ENCODE results near the gene CCL11.

DNA sequence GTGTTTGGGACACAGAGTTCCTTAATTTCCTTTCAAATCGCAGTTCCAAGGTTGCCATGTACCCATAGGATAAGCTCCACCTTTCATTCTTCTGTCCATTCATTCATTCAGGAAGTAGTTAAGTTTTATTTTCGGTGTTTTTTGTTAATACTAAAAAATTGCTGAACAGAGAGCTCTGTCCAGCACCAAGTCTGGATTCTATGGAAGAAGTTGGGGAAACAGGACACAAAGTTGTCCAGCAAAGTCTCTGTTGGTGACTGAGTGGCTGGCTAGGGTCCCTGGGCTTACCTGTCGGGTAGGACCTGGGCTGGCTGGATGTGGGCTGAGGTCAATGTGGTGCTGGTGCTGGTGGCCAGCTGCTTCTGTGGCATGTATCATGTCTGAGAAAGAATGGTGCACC lies 48.1 kb upstream of the CCL11 start:
- TF ChIP-seq, protein P1, sequence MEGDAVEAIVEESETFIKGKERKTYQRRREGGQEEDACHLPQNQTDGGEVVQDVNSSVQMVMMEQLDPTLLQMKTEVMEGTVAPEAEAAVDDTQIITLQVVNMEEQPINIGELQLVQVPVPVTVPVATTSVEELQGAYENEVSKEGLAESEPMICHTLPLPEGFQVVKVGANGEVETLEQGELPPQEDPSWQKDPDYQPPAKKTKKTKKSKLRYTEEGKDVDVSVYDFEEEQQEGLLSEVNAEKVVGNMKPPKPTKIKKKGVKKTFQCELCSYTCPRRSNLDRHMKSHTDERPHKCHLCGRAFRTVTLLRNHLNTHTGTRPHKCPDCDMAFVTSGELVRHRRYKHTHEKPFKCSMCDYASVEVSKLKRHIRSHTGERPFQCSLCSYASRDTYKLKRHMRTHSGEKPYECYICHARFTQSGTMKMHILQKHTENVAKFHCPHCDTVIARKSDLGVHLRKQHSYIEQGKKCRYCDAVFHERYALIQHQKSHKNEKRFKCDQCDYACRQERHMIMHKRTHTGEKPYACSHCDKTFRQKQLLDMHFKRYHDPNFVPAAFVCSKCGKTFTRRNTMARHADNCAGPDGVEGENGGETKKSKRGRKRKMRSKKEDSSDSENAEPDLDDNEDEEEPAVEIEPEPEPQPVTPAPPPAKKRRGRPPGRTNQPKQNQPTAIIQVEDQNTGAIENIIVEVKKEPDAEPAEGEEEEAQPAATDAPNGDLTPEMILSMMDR (IDR thresholded peaks at IDR 0.05; ENCODE audit: low read length): no peak
- no peak for TF ChIP-seq EZH2phosphoT487 (IDR thresholded peaks at IDR 0.05; ENCODE audit: low read length)

All from MM.1S (cell line).